Retinal pigment epithelial cell (primary cell): ENCODE data around the gene ALDH3B1.

ENCODE experiments used
- DNase-seq: peaks from one replicate; pipeline ENCODE4 v3.0.0-alpha.2; 2010; ENCODE audit warnings: low read depth
- H3K4me3 ChIP-seq: 2 replicates; pipeline ENCODE4 v1.5.1; 2011; ENCODE audit warnings: mild to moderate bottlenecking, low read length, control low read depth, moderate library complexity
- TF ChIP-seq, protein P1 (sequence below): conservative IDR thresholded peaks from 2 replicates; pipeline ENCODE4 v1.5.1; 2011; ENCODE audit warnings: low read depth, low read length, control low read depth, inconsistent platforms

ALDH3B1 gene

DNA sequence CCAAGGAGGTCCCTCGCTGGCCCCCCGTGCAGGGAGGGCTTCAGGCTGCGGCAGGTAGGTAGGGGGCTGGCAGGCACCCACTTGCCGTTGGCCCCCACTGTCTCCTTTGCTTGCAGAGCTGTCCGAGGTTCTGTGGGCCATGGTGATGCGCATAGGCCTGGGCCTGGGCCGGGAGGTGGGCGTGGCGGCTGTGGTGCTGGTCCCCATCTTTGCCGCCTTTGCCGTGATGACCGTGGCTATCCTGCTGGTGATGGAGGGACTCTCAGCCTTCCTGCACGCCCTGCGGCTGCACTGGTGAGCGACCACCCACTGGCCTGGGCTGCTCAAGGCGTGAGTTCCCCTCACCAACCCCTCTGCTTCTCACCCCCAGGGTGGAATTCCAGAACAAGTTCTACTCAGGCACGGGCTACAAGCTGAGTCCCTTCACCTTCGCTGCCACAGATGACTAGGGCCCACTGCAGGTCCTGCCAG is 40.3 kb downstream of the ALDH3B1 start:
- TF ChIP-seq, protein P1, sequence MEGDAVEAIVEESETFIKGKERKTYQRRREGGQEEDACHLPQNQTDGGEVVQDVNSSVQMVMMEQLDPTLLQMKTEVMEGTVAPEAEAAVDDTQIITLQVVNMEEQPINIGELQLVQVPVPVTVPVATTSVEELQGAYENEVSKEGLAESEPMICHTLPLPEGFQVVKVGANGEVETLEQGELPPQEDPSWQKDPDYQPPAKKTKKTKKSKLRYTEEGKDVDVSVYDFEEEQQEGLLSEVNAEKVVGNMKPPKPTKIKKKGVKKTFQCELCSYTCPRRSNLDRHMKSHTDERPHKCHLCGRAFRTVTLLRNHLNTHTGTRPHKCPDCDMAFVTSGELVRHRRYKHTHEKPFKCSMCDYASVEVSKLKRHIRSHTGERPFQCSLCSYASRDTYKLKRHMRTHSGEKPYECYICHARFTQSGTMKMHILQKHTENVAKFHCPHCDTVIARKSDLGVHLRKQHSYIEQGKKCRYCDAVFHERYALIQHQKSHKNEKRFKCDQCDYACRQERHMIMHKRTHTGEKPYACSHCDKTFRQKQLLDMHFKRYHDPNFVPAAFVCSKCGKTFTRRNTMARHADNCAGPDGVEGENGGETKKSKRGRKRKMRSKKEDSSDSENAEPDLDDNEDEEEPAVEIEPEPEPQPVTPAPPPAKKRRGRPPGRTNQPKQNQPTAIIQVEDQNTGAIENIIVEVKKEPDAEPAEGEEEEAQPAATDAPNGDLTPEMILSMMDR, result no peak
- DNase-seq, result no peak
- H3K4me3 ChIP-seq, result no peak overlapping the region

DNA sequence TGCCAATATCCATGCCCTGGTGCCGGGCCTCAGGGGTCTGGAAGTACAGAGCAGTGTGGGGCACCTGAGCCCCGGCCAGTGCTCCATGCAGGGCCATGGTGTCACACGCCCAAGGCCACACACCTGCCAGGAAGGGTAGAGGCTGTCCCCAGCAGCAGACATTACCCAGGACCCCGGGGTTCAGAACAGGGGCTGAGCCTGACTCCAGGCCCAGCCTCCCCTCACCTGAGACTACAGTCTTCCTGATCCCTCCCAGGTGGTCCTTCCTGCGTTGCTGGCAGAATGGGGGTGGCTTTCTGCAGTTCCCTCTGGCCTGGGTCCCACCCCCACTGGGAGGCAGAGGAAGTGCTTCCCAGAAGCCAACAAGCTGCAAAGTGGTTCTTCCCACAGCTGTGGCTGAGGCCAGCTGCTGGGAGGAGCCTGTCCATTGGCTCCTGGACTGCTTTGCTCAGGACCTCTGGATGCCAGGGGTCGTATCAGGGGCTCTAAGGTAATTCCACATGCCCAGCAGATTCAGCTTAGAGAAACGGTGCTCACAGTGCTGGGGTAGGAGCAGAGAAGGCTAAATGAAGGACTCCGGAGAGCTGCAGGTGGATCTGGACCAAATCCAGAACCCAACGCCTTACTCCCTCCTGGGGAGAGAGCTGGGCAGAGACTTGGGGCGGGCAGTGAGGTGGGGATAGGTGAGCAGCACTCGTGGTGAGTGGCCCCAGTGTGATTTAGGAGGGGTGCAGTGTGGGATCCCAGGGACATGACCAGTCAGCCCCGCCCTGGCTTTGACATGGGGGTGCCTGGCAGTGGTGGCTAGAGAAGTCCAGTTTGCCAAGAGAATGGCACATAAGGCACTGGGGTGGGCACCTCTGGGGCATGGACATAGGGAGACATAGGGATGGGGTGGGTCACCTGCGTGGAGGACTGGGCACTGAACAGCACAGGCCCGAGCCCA is 41.3 kb downstream of the ALDH3B1 start:
- TF ChIP-seq, protein P1, result no peak
- DNase-seq, result no peak
- H3K4me3 ChIP-seq, result no peak overlapping the region

DNA sequence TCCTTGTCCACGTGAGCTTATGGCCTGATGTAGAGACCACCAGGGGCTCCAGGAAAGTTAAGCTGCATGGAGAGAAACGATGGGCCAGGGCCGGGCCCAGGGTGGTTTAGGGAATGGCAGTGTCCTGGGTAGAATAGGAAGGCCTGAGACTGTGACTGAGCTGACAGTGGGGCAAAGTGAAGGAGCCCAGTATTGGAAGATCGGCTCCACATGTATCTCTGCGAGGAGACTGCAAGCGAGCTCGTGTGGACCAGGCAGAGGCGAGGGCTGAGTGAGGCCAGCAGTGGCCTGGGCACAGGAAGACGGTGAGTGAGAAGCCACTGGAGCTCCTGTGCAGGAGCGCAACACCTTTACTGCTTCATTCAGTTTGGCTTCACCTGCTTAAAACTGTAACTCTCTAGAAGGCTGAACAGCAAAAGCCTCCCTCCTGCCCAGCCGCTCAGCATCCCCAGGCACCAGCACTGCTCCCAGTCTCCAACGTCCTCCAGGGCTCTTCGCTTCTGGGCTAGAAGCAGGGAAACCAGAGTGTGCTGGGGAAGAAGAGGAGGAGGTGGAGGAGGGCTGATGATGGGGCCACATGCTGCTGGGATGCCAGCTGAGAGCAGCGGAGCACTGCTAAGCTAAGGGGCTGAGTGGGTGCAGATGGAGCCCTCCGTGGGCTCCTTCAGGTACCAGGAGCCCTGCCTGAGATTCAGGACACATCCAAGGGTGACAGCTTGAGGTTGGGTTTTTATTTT is 42.2 kb downstream of the ALDH3B1 start:
- H3K4me3 ChIP-seq, result no peak overlapping the region
- DNase-seq, result no peak

GRCh38 chr11:68053117-68053516 is 43.0 kb downstream of the ALDH3B1 start:
- H3K4me3 ChIP-seq, result no peak overlapping the region
- no peak for DNase-seq
- TF ChIP-seq, protein P1, result no peak

More for the DNA sequence above, 42.2 kb downstream of the ALDH3B1 start:
- TF ChIP-seq, protein P1, result no peak

- no peak overlapping the region for H3K4me3 ChIP-seq
- no peak for DNase-seq
- TF ChIP-seq, protein P1, result no peak
Measured at GRCh38 chr11:68053981-68054812, 44.1 kb downstream of the ALDH3B1 start.

- DNase-seq, result no peak
- TF ChIP-seq, protein P1, result no peak
- no peak overlapping the region for H3K4me3 ChIP-seq
Measured at GRCh38 chr11:68056317-68057285, 46.5 kb downstream of the ALDH3B1 start.
